Liver (tissue), 3 donors: Measurements from ENCODE around the gene PPP4R2.

Experiments
- CTCF ChIP-seq: fragments of 150-350 bp; IDR thresholded peaks from 2 replicates; pipeline ENCODE4 v1.5.1; 2017; ENCODE audit warnings: improper control_type of control experiment, low read depth, low read length; ENCODE audit not compliant: missing input control
- JUND ChIP-seq, 2 donors: IDR thresholded peaks; 2 replicates each; pipeline ENCODE4 v1.6.1; 2016; ENCODE audit warnings: antibody characterized with exemption in 2 of 2
- MAX ChIP-seq: IDR thresholded peaks from 2 replicates; pipeline ENCODE4 v1.6.1; 2016; ENCODE audit warnings: antibody characterized with exemption
- RAD21 ChIP-seq, 2 donors: IDR thresholded peaks; 2 replicates each; pipeline ENCODE4 v1.6.1; 2016; ENCODE audit warnings: antibody characterized with exemption in 2 of 2, mild to moderate bottlenecking in 2 of 2
- REST ChIP-seq: IDR thresholded peaks from 2 replicates; pipeline ENCODE4 v1.6.1; 2016; ENCODE audit warnings: antibody characterized with exemption, mild to moderate bottlenecking
- donor health status: healthy.
- donor health status: healthy.

- TF ChIP-seq CTCF (peak; percentile 19), MAX (no peak), RAD21 (IDR thresholded peaks at IDR 0.05) (peak; percentile 68 to 69), REST (no peak), JUND (IDR thresholded peaks at IDR 0.05) (no peak)
Measured at GRCh38 chr3:72997421-72997961, 880 bp downstream of the PPP4R2 start.
